ENCODE data around the gene KIF21A.

Gene KIF21A

GRCh38 chr12:39431002-39431796, 11.7 kb downstream of the KIF21A start:
- no peak overlapping the region for H3K27ac ChIP-seq
- no peak for TF ChIP-seq ZFX (IDR thresholded peaks at IDR 0.05; ENCODE audit: borderline replicate concordance)
- TF ChIP-seq CTCF (IDR thresholded peaks at IDR 0.05) = no peak

- H3K27ac ChIP-seq = no peak overlapping the region
- no peak for TF ChIP-seq ZFX (IDR thresholded peaks at IDR 0.05; ENCODE audit: borderline replicate concordance)
- TF ChIP-seq CTCF (IDR thresholded peaks at IDR 0.05) = no peak
Observed at GRCh38 chr12:39429809-39430208, 13.1 kb downstream of the KIF21A start.

- TF ChIP-seq CTCF (IDR thresholded peaks at IDR 0.05) = no peak
- H3K27ac ChIP-seq = no peak overlapping the region
Observed at GRCh38 chr12:39427360-39427808, 15.5 kb downstream of the KIF21A start.

- no peak overlapping the region for H3K27ac ChIP-seq
- TF ChIP-seq CTCF (IDR thresholded peaks at IDR 0.05) = no peak
- no peak for TF ChIP-seq ZFX (IDR thresholded peaks at IDR 0.05; ENCODE audit: borderline replicate concordance)
Observed at GRCh38 chr12:39426636-39427240, 16.2 kb downstream of the KIF21A start.

GRCh38 chr12:39420043-39420442, 22.9 kb downstream of the KIF21A start:
- H3K27ac ChIP-seq = no peak overlapping the region
- TF ChIP-seq ZFX (IDR thresholded peaks at IDR 0.05; ENCODE audit: borderline replicate concordance) = no peak
- TF ChIP-seq CTCF (IDR thresholded peaks at IDR 0.05) = no peak

GRCh38 chr12:39419471-39419870, 23.4 kb downstream of the KIF21A start:
- TF ChIP-seq CTCF (IDR thresholded peaks at IDR 0.05) (no peak), ZFX (IDR thresholded peaks at IDR 0.05; ENCODE audit: borderline replicate concordance) (no peak)
- H3K27ac ChIP-seq = no peak overlapping the region

- TF ChIP-seq ZFX (IDR thresholded peaks at IDR 0.05; ENCODE audit: borderline replicate concordance) (no peak), CTCF (IDR thresholded peaks at IDR 0.05) (no peak)
- no peak overlapping the region for H3K27ac ChIP-seq
Observed at GRCh38 chr12:39417916-39418315, 25.0 kb downstream of the KIF21A start.

Measured in 22Rv1 (cell line).